ENCODE data around the gene ASPA.

Gene ASPA

GRCh38 chr17:3533752-3534151 is 58.0 kb downstream of the ASPA start:
- H3K4me3 Mint-ChIP-seq: no peak overlapping the region
- peaks cover 28% of the 10 kb centered on the region for H3K27me3 Mint-ChIP-seq
- H3K4me1 Mint-ChIP-seq (ENCODE audit: low read depth): peaks cover 5% of the 10 kb centered on the region
- no peak overlapping the region for H3K27ac Mint-ChIP-seq
- intact Hi-C loops (cut with micrococcal nuclease): no loop called here
- H3K9me3 Mint-ChIP-seq: no peaks in the 10 kb centered on the region
- H3K36me3 Mint-ChIP-seq (ENCODE audit: low read depth): no peaks in the 10 kb centered on the region

- no peak overlapping the region for H3K4me3 Mint-ChIP-seq
- peaks cover 28% of the 10 kb centered on the region for H3K27me3 Mint-ChIP-seq
- no peak overlapping the region for H3K27ac Mint-ChIP-seq
- no peaks in the 10 kb centered on the region for H3K9me3 Mint-ChIP-seq
- H3K36me3 Mint-ChIP-seq (ENCODE audit: low read depth): no peaks in the 10 kb centered on the region
- intact Hi-C loops (cut with micrococcal nuclease): no loop called here
- H3K4me1 Mint-ChIP-seq (ENCODE audit: low read depth): peaks cover 6% of the 10 kb centered on the region
Observed at GRCh38 chr17:3534881-3535252, 59.1 kb downstream of the ASPA start.

GRCh38 chr17:3535253-3535995 is 59.6 kb downstream of the ASPA start:
- no peak overlapping the region for H3K27ac Mint-ChIP-seq
- H3K27me3 Mint-ChIP-seq: peaks cover 29% of the 10 kb centered on the region
- H3K4me3 Mint-ChIP-seq: no peak overlapping the region
- no peaks in the 10 kb centered on the region for H3K36me3 Mint-ChIP-seq (ENCODE audit: low read depth)
- no peaks in the 10 kb centered on the region for H3K9me3 Mint-ChIP-seq
- peaks cover 11% of the 10 kb centered on the region for H3K4me1 Mint-ChIP-seq (ENCODE audit: low read depth)
- intact Hi-C loops (cut with micrococcal nuclease): no loop called here

GRCh38 chr17:3536716-3537115 is 60.9 kb downstream of the ASPA start:
- intact Hi-C loops (cut with micrococcal nuclease): no loop called here
- peaks cover 12% of the 10 kb centered on the region for H3K4me1 Mint-ChIP-seq (ENCODE audit: low read depth)

GRCh38 chr17:3539881-3540540 is 64.2 kb downstream of the ASPA start:
- Mint-ChIP-seq H3K36me3 (ENCODE audit: low read depth) (no peaks in the 10 kb centered on the region), H3K27ac (no peak overlapping the region)
- intact Hi-C loops (cut with micrococcal nuclease): no loop called here

More at GRCh38 chr17:3536716-3537115, 60.9 kb downstream of the ASPA start:
- H3K27me3 Mint-ChIP-seq: peaks cover 31% of the 10 kb centered on the region
- H3K36me3 Mint-ChIP-seq (ENCODE audit: low read depth): no peaks in the 10 kb centered on the region
- no peak overlapping the region for H3K27ac Mint-ChIP-seq
- no peak overlapping the region for H3K4me3 Mint-ChIP-seq
- no peaks in the 10 kb centered on the region for H3K9me3 Mint-ChIP-seq

GRCh38 chr17:3542410-3543088 is 66.8 kb downstream of the ASPA start:
- Mint-ChIP-seq H3K27ac (no peak overlapping the region), H3K27me3 (peaks cover 6% of the 10 kb centered on the region), H3K4me3 (no peak overlapping the region), H3K4me1 (ENCODE audit: low read depth) (peaks cover 7% of the 10 kb centered on the region), H3K36me3 (ENCODE audit: low read depth) (no peaks in the 10 kb centered on the region), H3K9me3 (no peaks in the 10 kb centered on the region)
- intact Hi-C loops (cut with micrococcal nuclease): no loop called here

More at GRCh38 chr17:3539881-3540540, 64.2 kb downstream of the ASPA start:
- Mint-ChIP-seq H3K27me3 (peaks cover 18% of the 10 kb centered on the region), H3K4me3 (no peak overlapping the region), H3K9me3 (no peaks in the 10 kb centered on the region), H3K4me1 (ENCODE audit: low read depth) (peaks cover 7% of the 10 kb centered on the region)

GRCh38 chr17:3543453-3543852 is 67.7 kb downstream of the ASPA start:
- no peak overlapping the region for H3K4me3 Mint-ChIP-seq
- H3K9me3 Mint-ChIP-seq: no peaks in the 10 kb centered on the region
- peaks cover 7% of the 10 kb centered on the region for H3K4me1 Mint-ChIP-seq (ENCODE audit: low read depth)
- intact Hi-C loops (cut with micrococcal nuclease): no loop called here
- H3K27ac Mint-ChIP-seq: no peak overlapping the region
- H3K27me3 Mint-ChIP-seq: peaks cover 6% of the 10 kb centered on the region
- no peaks in the 10 kb centered on the region for H3K36me3 Mint-ChIP-seq (ENCODE audit: low read depth)

GRCh38 chr17:3544365-3544764 is 68.6 kb downstream of the ASPA start:
- intact Hi-C loops (cut with micrococcal nuclease): no loop called here
- H3K4me3 Mint-ChIP-seq: no peak overlapping the region
- peaks cover 7% of the 10 kb centered on the region for H3K4me1 Mint-ChIP-seq (ENCODE audit: low read depth)
- H3K27ac Mint-ChIP-seq: no peak overlapping the region
- H3K27me3 Mint-ChIP-seq: peaks cover 6% of the 10 kb centered on the region
- no peaks in the 10 kb centered on the region for H3K36me3 Mint-ChIP-seq (ENCODE audit: low read depth)
- H3K9me3 Mint-ChIP-seq: no peaks in the 10 kb centered on the region

- Mint-ChIP-seq H3K36me3 (ENCODE audit: low read depth) (no peaks in the 10 kb centered on the region), H3K27me3 (peaks cover 4% of the 10 kb centered on the region), H3K27ac (no peak overlapping the region), H3K9me3 (no peaks in the 10 kb centered on the region), H3K4me3 (no peak overlapping the region), H3K4me1 (ENCODE audit: low read depth) (peaks cover 4% of the 10 kb centered on the region)
- intact Hi-C loops (cut with micrococcal nuclease): no loop called here
Observed at GRCh38 chr17:3545151-3545550, 69.4 kb downstream of the ASPA start.

- H3K4me1 Mint-ChIP-seq (ENCODE audit: low read depth): no peaks in the 10 kb centered on the region
- no peaks in the 10 kb centered on the region for H3K9me3 Mint-ChIP-seq
- intact Hi-C loops (cut with micrococcal nuclease): no loop called here
- peaks cover 3% of the 10 kb centered on the region for H3K27me3 Mint-ChIP-seq
- no peak overlapping the region for H3K27ac Mint-ChIP-seq
- no peak overlapping the region for H3K4me3 Mint-ChIP-seq
- H3K36me3 Mint-ChIP-seq (ENCODE audit: low read depth): no peaks in the 10 kb centered on the region
Observed at GRCh38 chr17:3546521-3546920, 70.7 kb downstream of the ASPA start.

- Mint-ChIP-seq H3K27ac (no peak overlapping the region), H3K9me3 (no peaks in the 10 kb centered on the region), H3K4me1 (ENCODE audit: low read depth) (no peaks in the 10 kb centered on the region), H3K4me3 (no peak overlapping the region), H3K27me3 (peaks cover 2% of the 10 kb centered on the region), H3K36me3 (ENCODE audit: low read depth) (no peaks in the 10 kb centered on the region)
- intact Hi-C loops (cut with micrococcal nuclease): no loop called here
Observed at GRCh38 chr17:3546997-3547396, 71.2 kb downstream of the ASPA start.

GRCh38 chr17:3547628-3548027 is 71.8 kb downstream of the ASPA start:
- Mint-ChIP-seq H3K4me3 (no peak overlapping the region), H3K4me1 (ENCODE audit: low read depth) (no peaks in the 10 kb centered on the region), H3K36me3 (ENCODE audit: low read depth) (no peaks in the 10 kb centered on the region), H3K9me3 (no peaks in the 10 kb centered on the region), H3K27ac (no peak overlapping the region), H3K27me3 (peaks cover 2% of the 10 kb centered on the region)
- intact Hi-C loops (cut with micrococcal nuclease): no loop called here

GRCh38 chr17:3549610-3550162 is 73.9 kb downstream of the ASPA start:
- no peak overlapping the region for H3K27ac Mint-ChIP-seq
- no peak overlapping the region for H3K4me3 Mint-ChIP-seq
- no peaks in the 10 kb centered on the region for H3K4me1 Mint-ChIP-seq (ENCODE audit: low read depth)
- H3K9me3 Mint-ChIP-seq: no peaks in the 10 kb centered on the region
- peaks cover 2% of the 10 kb centered on the region for H3K27me3 Mint-ChIP-seq
- no peaks in the 10 kb centered on the region for H3K36me3 Mint-ChIP-seq (ENCODE audit: low read depth)
- intact Hi-C loops (cut with micrococcal nuclease): no loop called here

GRCh38 chr17:3551189-3551588 is 75.4 kb downstream of the ASPA start:
- H3K27me3 Mint-ChIP-seq: peaks cover 2% of the 10 kb centered on the region
- intact Hi-C loops (cut with micrococcal nuclease): no loop called here
- H3K36me3 Mint-ChIP-seq (ENCODE audit: low read depth): no peaks in the 10 kb centered on the region
- no peak overlapping the region for H3K27ac Mint-ChIP-seq
- no peaks in the 10 kb centered on the region for H3K9me3 Mint-ChIP-seq
- H3K4me1 Mint-ChIP-seq (ENCODE audit: low read depth): no peaks in the 10 kb centered on the region
- no peak overlapping the region for H3K4me3 Mint-ChIP-seq
